ENCODE measurements around the gene FOXJ3.

The FOXJ3 gene

DNA sequence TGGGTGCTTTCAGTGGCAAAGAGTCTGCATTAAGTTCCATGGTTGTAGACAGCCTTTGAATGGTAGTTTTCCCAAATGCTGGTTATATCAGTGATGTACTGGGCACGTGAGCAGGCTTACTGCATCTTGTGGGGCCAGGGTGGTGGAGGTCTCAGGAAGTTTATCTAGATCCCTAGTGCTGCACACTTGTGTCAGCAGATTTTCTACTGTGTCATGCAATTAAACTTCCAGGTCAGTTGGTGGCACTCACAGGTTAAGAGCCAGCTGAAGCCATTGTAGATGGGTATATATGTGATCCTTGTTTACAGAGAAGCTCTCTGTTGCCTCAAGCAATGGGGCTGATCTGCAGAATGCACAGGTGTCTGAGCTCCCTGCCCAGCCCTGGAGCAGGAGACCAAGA is 33.0 kb downstream of the FOXJ3 start:
- no peak for DNase-seq

- no peak for DNase-seq
Observed at GRCh38 chr1:42298520-42298919, 36.5 kb downstream of the FOXJ3 start.

GRCh38 chr1:42295816-42296215 is 39.2 kb downstream of the FOXJ3 start:
- no peak for DNase-seq

GRCh38 chr1:42290130-42290529 is 44.9 kb downstream of the FOXJ3 start:
- no peak for DNase-seq

- DNase-seq, result no peak
Observed at GRCh38 chr1:42288311-42288985, 46.6 kb downstream of the FOXJ3 start.

GRCh38 chr1:42282867-42283583 is 52.0 kb downstream of the FOXJ3 start:
- DNase-seq, result no peak

- no peak for DNase-seq
Observed at GRCh38 chr1:42282024-42282579, 52.9 kb downstream of the FOXJ3 start.

GRCh38 chr1:42280821-42281220 is 54.2 kb downstream of the FOXJ3 start:
- DNase-seq, result no peak

DNA sequence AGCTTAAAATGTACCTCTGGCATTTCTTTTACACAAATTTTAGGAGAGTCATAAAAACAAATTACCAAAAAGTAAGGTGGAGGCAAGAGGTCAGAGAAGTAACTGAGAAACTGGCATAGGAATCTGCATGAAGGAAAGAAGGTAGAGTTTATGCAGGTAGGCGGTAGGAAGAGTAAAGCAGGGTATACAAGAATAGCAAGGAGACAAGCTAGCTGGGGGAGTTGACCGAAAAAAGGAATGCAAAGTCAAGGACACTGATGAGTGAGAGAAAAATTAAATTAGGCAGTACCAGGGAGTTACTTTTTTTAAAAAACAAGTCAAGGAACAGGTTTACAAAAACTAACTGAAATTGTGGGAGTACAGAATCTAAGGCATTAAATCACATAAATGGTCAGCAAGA is 56.0 kb downstream of the FOXJ3 start:
- DNase-seq, result no peak

GRCh38 chr1:42272920-42273319 is 62.1 kb downstream of the FOXJ3 start:
- no peak for DNase-seq

DNA sequence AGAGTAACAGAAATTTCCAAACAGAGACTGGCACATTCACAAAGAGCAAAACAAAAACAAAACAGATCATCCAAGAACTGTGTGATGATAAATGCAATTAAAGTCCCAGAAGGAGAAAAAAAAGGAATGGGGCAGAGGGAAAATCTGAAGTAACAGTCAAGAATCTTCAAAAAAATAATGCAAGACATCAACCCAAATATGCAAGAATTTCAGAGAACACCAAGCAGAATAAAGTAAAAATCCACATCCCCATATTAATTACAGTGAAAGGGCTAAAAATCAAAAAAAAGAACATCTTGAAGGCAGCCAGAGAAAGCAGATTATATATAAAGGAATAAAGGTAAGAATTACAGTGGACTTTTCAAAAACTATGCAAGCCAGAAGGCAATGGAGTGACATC is 67.1 kb downstream of the FOXJ3 start:
- DNase-seq, result no peak

DNA sequence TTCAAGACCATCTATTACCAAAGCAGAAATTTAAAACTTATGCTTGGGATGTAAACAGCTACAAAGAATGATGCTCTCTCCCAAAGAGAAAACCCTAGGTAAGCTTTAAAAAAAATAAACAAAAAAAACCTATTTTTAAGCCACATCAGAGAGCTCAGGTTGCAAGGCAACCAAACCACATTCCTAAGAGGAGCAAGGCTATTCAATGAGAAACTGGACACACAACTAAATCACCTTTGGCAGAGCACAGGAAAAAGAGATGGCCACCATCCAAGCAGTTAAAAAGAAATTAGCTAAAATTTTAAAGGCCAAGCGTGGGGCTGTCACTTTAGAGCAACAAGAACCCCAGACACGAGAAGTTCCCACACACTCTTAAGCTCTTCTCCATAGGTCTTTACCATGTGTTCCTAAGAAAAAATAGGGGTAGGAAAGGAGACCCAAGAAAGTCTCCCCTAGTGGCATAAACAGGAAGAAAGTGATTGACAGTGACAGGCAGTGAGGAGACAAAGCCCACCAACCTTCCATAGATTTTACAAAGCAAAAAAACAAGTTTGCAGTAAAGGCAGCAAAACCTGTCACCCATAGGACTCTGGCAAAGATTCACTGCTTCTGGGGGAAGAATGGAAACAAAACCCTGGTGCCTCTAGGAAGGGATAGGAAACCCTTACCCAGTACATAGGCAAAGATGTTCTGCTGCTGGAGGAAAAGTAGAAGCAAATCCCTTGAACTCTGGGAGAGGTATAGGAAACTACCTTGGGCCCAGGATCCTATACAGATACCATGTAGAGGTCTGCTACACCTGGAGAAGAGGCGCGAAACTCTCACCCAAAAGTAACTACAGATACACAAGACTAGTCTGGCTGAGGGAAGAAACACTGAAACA is 68.5 kb downstream of the FOXJ3 start:
- no peak for DNase-seq

DNA sequence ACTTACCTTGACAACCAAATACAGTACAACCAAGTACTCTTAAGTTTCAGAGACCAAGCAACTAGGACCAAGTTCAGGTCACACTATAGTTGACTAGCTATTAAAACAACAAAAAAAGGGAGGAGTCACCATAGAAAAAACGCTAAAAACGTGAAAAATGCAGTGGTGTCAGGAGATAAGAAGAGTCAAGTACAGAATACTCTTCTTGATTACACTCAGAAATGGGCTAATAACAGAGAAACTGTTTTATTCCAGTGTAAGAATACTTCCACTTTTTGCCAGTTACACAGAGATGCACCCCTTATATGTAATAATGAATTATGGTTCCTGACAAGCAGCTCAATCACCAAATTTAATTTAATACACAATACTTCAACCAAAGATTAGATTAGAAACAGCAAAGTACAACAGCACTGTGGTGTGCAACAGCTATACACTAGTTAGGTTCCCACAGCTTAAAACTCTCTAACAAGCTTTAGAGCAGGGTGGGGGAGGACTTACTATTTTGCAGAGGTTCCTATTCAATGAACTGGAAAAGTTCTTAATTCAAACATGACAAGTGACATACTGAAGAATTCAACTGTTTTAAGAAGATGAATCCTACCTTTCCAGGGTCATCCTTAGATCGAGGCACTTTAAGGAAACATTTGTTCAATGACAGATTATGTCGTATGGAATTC is 70.4 kb downstream of the FOXJ3 start:
- no peak for DNase-seq

GRCh38 chr1:42263019-42263418 is 72.0 kb downstream of the FOXJ3 start:
- DNase-seq, result no peak

- DNase-seq, result no peak
Observed at GRCh38 chr1:42260376-42261070, 74.5 kb downstream of the FOXJ3 start.

GRCh38 chr1:42259739-42260064 is 75.3 kb downstream of the FOXJ3 start:
- no peak for DNase-seq

- no peak for DNase-seq
Observed at GRCh38 chr1:42259059-42259738, 75.8 kb downstream of the FOXJ3 start.

DNA sequence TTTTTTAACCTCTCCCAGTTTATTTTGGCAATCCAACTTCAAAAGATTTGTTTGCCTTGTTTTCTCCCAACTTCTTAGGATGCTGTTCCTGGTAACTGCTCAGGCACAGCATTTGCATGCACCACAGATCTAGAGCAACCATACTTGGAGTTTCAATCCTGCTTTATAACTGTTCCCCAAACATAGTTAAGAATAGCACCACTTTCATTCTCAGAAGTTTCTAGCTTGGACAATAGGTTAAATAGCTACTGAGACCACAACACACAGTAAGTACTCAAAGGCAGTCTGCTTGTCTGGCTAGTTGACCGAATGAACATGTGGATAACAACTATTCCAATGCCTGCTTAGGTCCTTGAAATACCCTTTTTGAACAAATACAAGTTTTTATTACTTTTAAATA is 76.8 kb downstream of the FOXJ3 start:
- no peak for DNase-seq

DNA sequence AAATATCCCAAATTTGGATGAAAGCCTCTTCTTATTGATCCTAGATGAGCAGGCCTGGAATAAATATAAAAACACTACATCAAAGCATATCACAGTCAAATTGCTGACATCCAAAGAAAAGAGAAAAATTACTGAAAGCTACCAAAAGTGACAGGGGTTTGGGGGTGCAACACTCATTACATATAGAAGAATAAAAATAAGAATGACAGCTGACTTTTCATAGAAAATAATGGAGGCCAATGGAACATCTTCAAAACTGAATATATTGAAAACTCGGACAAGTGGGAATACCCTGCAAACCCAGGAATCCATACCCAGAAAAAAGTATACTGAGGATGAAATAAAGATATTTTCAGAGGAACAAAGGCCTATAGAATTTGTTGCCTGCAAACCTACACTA is 84.0 kb downstream of the FOXJ3 start:
- no peak for DNase-seq

DNA sequence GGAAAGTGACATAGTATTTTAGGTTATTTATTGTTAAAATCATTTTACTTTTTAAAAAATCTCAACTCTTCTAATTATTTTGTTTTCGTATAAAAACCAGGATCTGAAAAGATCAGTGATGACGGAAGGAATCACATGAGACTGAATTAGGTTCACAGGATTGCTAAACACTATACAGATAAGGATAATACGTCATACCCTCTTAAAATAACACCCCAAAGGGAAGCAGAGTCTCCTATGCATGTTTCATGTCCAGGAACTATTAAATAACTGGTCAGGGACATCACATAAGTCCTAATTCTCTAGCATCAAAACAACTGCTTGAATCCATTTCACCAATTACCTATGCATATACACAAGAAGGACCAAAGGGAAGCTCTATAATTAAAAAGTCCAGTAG is 84.9 kb downstream of the FOXJ3 start:
- no peak for DNase-seq

DNA sequence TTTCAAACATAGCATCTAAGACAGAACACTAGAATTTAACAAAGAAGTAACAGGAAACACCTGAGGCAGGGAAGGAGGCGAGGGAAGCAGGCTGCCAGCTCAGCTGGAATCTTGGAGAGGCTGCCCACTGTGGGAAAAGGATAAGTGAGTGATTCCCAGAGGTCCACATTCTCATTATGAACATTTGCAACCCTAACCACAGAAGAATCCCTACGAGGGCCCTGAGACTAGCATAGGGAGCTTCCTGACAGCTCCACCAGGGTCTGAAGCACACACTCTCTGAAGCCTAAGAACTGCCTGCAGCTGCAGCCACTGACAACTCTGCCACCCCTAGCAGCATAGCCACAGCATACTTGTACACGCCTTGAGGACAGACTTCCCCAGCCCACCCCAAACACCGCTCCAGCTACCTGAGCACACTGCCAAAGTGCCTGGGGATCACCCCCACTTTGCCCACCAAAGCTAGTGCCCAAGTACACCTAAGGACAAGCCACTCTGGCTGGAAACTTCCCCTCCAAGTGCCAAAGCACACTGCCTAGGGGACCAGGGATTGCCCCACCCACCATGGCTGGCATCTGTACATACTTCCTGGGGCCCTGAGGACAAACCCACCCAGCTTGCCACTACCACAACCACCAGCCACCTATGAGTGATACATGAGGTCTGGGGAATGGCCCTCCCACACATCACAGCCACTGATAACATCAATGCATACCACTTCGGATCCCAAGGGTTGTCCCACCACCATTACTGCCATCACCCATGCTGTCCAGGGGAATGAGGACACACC is 93.9 kb downstream of the FOXJ3 start:
- no peak for DNase-seq
